Type B pancreatic cell (in vitro differentiated cells): Measurements from ENCODE around the gene COL15A1. TPM values are rescaled to one million over a fixed set of nuclear protein-coding genes. Genes with fewer than 3 reads are reported as not detected.

Experiments
- DNase-seq: peaks from one replicate; pipeline ENCODE4 v3.0.0; 2021; ENCODE audit warnings: mixed read lengths; ENCODE audit not compliant: unreplicated experiment; ENCODE audit errors: extremely low spot score
- H3K27ac Mint-ChIP-seq: 2 replicates; pipeline ENCODE4 v1.8.0; 2021; ENCODE audit warnings: mild to moderate bottlenecking, mixed read lengths
- H3K27me3 Mint-ChIP-seq: 2 replicates; pipeline ENCODE4 v1.8.0; 2021; ENCODE audit warnings: mixed read lengths
- H3K36me3 Mint-ChIP-seq: 2 replicates; pipeline ENCODE4 v1.8.0; 2021; ENCODE audit warnings: mixed read lengths
- H3K4me1 Mint-ChIP-seq: one replicate; pipeline ENCODE4 v1.8.0; 2021; ENCODE audit warnings: mixed read lengths; ENCODE audit not compliant: unreplicated experiment
- H3K4me3 Mint-ChIP-seq: 2 replicates; pipeline ENCODE4 v1.8.0; 2021; ENCODE audit warnings: mild to moderate bottlenecking, mixed read lengths
- H3K9me3 Mint-ChIP-seq: 2 replicates; pipeline ENCODE4 v1.8.0; 2021; ENCODE audit warnings: mixed read lengths
- CTCF ChIP-seq: fragments of 200-600 bp; sonication (generic); conservative IDR thresholded peaks from 2 replicates; pipeline ENCODE4 v1.5.0; 2021; ENCODE audit warnings: antibody characterized with exemption, mild to moderate bottlenecking
- total RNA-seq: library from RNA; stranded (reverse); gene quantifications from 2 replicates; pipeline ENCODE4 v1.2.1, GENCODE V29; 2021; ENCODE audit warnings: low replicate concordance

COL15A1 gene
- total RNA-seq, 1 donor from 2014 or later, result 0.68 TPM

- no peak for TF ChIP-seq CTCF
- Mint-ChIP-seq H3K27me3 (no peaks in the 10 kb centered on the region), H3K4me1 (peaks cover 43% of the 10 kb centered on the region), H3K36me3 (peaks cover 3% of the 10 kb centered on the region), H3K9me3 (peaks cover 2% of the 10 kb centered on the region), H3K27ac (peak overlapping the region; percentile 90), H3K4me3 (peak overlapping the region; percentile 94)
- DNase-seq, result no peak
Measured at GRCh38 chr9:99103901-99104458, 160.3 kb downstream of the COL15A1 start.

DNA sequence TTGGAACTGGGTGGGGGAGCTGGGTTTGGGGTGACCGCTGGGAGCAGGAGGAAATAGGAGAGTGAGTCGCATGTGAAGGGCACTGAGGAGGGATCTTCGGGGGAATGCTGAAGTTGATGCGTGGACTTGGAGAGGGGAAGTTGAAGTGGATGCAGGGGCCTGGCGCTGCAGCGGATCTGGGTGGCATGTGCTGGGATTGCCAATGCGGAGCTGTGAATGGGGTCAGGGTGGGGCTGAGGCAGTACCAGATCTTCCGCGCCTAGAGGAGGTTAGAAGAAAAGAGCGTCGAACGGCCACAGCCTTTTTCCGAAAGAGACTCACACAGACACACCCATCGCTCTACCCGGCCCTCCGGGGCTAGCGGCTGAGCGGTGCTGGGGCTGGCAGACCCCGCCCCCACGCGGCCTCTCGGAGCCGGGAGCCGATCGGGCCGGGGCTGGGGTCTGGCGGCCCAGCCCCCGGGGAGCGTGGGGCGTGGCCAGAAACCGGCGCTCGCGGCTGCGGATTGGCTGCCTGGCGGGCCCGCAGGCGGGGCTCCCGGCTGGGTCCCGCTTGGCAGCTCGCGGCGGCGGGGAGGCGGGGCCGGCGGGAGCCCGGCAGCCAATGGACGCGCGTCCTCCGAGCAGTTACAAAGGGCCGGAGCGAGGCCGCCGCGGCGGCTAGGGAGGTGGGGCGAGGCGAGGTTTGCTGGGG is 160.9 kb downstream of the COL15A1 start, which contains the start of gene TGFBR1:
Gene TGFBR1, plus strand, starts transcription at position 655 of the 693 bp plus-strand sequence. CDS start 93 bp downstream, outside the sequence.
- no peaks in the 10 kb centered on the region for H3K9me3 Mint-ChIP-seq
- no peaks in the 10 kb centered on the region for H3K27me3 Mint-ChIP-seq
- DNase-seq, result peak; percentile 96
- peaks cover 5% of the 10 kb centered on the region for H3K36me3 Mint-ChIP-seq
- peak; percentile 20 for TF ChIP-seq CTCF
- H3K27ac Mint-ChIP-seq, result peak within 1 kb of the TSS; percentile 90
- H3K4me1 Mint-ChIP-seq, result peaks cover 47% of the 10 kb centered on the region
- peak within 1 kb of the TSS; percentile 94 for H3K4me3 Mint-ChIP-seq

DNA sequence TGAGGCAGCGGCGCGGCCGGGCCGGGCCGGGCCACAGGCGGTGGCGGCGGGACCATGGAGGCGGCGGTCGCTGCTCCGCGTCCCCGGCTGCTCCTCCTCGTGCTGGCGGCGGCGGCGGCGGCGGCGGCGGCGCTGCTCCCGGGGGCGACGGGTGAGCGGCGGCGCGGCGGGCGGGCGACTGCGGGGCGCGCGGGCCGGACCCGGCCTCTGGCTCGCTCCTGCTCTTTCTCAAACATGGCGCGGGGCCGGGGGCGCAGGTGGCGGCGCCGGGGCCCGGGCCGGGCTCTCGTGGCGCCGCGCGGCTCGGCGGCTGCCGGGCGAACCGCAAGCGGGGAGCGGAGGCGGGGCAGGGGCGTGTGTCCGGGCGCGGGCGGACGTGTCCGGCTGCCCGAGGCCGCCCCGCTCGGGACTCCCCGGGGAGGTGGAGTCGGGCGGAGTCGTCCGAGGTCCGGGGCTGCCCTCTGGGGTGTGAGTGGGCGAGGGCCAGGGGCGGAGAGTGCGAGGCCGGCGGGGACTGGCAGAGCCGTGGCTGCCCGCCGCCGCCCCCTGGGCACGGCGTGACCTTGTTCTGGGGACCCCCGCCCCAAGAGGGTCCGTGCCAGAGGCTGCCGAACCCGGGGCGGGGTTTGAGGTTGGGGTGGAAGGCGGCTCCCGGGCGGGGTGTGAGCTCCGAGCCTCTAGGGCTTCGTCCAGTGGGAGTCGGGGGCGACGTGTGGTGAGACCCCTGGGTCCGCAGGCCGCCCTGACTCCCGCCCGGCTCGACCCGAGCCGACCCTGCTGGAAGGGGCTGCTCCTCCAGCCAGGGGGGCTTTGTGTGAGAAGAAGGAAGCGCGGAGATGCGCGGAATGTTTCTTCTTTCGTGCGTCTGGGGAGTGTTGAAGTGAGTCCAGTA is 161.7 kb downstream of the COL15A1 start:
- TF ChIP-seq CTCF, result no peak
- Mint-ChIP-seq H3K4me3 (peak overlapping the region; percentile 91), H3K27me3 (no peaks in the 10 kb centered on the region), H3K4me1 (peaks cover 47% of the 10 kb centered on the region), H3K36me3 (peaks cover 9% of the 10 kb centered on the region), H3K27ac (peak overlapping the region; percentile 63), H3K9me3 (no peaks in the 10 kb centered on the region)
- peak; percentile 79 for DNase-seq

DNA sequence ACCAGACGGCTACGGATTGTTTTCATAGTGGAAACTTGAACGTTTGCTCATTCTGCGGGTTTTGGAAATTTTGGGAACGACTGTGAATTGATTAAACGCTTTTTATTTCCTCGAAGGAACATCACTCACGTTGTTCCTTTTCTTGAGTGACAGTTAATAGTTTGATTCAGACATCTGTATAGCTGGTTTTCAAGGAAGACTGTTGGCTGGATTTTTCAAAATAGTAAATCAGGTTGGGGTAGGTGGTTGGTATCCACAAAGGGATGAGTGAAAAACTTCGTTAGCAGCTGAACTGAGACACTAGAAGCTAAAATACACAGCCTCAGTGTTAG is 162.3 kb downstream of the COL15A1 start:
- no peak for DNase-seq
- Mint-ChIP-seq H3K27ac (peak overlapping the region; percentile 63), H3K9me3 (no peaks in the 10 kb centered on the region), H3K27me3 (no peaks in the 10 kb centered on the region), H3K36me3 (peaks cover 9% of the 10 kb centered on the region), H3K4me3 (peak overlapping the region; percentile 91), H3K4me1 (peaks cover 47% of the 10 kb centered on the region)
- no peak for TF ChIP-seq CTCF

DNA sequence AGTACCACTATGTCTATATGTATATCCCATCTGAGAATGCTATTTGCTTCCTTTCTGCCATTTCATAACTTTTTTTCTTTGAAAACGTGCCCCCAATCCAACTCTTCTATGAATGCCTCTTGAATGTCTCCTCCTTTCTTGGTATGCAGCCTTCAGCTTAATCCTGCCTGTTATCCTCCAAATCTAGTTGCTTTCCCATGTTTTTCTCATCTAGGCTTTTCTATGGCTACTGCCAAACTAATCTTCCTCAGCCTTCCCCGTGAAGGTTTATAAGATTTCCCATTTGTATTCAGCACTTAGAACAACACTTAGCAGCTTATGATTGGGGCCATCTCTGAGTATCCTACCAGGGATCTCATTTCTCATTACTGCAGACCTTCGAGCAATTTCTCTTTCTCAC is 163.7 kb downstream of the COL15A1 start:
- no peak for TF ChIP-seq CTCF
- Mint-ChIP-seq H3K4me1 (peaks cover 47% of the 10 kb centered on the region), H3K9me3 (no peaks in the 10 kb centered on the region)

More for the DNA sequence above, 163.7 kb downstream of the COL15A1 start:
- Mint-ChIP-seq H3K4me3 (peak overlapping the region; percentile 91), H3K27me3 (no peaks in the 10 kb centered on the region), H3K27ac (peak overlapping the region; percentile 2), H3K36me3 (peaks cover 13% of the 10 kb centered on the region)
- no peak for DNase-seq
